ENCODE measurements around the gene PCK2. TPM values are rescaled to one million over a fixed set of nuclear protein-coding genes. Genes with fewer than 3 reads are reported as not detected.

The PCK2 gene
- total and polyA plus RNA-seq, 4 donors: 39.8 to 250 (median 221) TPM

DNA sequence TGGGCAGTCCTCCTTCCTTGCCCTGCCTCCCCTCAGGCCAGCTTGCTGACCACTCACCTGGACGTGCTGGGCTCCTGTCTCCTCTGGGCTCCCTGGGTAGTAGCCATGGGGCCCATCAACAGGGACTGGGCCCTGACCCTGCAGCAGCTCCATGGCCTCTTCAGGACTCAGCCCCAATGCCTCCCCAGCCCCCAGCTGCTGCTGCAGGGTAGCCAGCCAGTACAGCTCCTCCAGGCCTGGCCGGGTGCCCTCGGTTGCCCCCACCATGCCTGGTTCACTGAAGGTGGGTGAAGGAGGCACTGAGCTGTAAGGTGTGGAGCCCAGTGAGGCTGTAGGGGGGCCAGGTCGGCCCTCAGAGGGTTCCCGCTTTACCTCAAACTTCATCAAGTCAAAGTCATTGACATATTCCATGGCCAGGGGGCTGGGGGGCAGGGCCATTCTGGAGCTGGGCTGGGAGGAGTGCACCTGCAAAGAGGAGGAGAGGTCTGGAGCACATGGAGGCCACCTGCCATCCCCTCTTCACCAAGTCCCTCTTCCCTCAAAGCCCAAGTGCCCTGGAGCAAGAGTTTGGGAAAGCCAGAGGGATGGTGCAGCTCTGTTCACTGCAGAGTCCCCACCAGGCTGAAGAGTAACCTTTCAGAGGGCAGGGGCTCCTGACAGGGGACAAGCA lies 11.6 kb upstream of the PCK2 start:
- TF ChIP-seq, protein P1, sequence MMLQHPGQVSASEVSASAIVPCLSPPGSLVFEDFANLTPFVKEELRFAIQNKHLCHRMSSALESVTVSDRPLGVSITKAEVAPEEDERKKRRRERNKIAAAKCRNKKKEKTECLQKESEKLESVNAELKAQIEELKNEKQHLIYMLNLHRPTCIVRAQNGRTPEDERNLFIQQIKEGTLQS (IDR thresholded peaks at IDR 0.05): no peak
- no peak for TF ChIP-seq RAD21 (IDR thresholded peaks at IDR 0.05)
- TF ChIP-seq, protein P2, sequence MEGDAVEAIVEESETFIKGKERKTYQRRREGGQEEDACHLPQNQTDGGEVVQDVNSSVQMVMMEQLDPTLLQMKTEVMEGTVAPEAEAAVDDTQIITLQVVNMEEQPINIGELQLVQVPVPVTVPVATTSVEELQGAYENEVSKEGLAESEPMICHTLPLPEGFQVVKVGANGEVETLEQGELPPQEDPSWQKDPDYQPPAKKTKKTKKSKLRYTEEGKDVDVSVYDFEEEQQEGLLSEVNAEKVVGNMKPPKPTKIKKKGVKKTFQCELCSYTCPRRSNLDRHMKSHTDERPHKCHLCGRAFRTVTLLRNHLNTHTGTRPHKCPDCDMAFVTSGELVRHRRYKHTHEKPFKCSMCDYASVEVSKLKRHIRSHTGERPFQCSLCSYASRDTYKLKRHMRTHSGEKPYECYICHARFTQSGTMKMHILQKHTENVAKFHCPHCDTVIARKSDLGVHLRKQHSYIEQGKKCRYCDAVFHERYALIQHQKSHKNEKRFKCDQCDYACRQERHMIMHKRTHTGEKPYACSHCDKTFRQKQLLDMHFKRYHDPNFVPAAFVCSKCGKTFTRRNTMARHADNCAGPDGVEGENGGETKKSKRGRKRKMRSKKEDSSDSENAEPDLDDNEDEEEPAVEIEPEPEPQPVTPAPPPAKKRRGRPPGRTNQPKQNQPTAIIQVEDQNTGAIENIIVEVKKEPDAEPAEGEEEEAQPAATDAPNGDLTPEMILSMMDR (IDR thresholded peaks at IDR 0.05; ENCODE audit: low read depth, low read length, missing input control): no peak
- DNase-seq (ENCODE audit: low spot score): no peak
- H3K9me3 ChIP-seq (ENCODE audit: control insufficient read depth in 4 of 4, low read length in 3 of 4): no peaks in the 10 kb centered on the region
- H3K27me3 ChIP-seq (ENCODE audit: control insufficient read depth in 4 of 4, insufficient read depth in 4 of 4, low read length in 3 of 4): no peaks in the 10 kb centered on the region
- no peak overlapping the region for H3K9ac ChIP-seq (ENCODE audit: low read depth in 1 of 2, low read length in 2 of 2)
- WGBS: 92% methylated on average over 5 of the region's 5 CpGs
- peaks cover 2 to 24% (median 20%) of the 10 kb centered on the region in 4 donors for H3K4me1 ChIP-seq (ENCODE audit: control insufficient read depth in 4 of 4, insufficient read depth in 4 of 4, low read length in 3 of 4)
- H3K36me3 ChIP-seq (ENCODE audit: control insufficient read depth in 4 of 4, insufficient read depth in 3 of 4, low read depth in 1 of 4, low read length in 3 of 4): no peaks in the 10 kb centered on the region
- H3K27ac ChIP-seq (ENCODE audit: low read depth in 1 of 2, low read length in 2 of 2): no peak overlapping the region
- H3K4me3 ChIP-seq (ENCODE audit: low read depth in 1 of 3, low read length in 3 of 3): no peak overlapping the region

DNA sequence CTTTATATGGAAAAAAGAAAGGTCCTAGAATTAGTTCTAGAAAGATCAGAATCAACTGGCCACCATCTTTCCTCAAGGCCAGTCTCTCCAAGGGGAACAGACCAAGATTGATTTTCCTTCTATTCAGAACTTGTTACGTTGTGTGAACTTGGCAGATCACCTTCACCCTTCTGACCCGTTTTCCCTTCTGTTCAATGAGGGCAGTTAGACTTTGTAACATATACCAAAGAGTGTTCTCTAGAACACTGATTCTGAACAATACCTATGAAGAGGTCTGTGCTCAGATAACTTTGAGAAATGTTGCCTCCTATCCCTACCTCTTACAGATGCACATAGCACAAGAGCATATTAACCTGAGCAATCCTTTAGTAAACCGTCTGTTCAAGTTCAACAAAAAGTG lies 10.6 kb upstream of the PCK2 start:
- H3K4me1 ChIP-seq (ENCODE audit: control insufficient read depth in 4 of 4, insufficient read depth in 4 of 4, low read length in 3 of 4): peaks cover 2 to 24% (median 20%) of the 10 kb centered on the region in 4 donors
- TF ChIP-seq, protein P3, sequence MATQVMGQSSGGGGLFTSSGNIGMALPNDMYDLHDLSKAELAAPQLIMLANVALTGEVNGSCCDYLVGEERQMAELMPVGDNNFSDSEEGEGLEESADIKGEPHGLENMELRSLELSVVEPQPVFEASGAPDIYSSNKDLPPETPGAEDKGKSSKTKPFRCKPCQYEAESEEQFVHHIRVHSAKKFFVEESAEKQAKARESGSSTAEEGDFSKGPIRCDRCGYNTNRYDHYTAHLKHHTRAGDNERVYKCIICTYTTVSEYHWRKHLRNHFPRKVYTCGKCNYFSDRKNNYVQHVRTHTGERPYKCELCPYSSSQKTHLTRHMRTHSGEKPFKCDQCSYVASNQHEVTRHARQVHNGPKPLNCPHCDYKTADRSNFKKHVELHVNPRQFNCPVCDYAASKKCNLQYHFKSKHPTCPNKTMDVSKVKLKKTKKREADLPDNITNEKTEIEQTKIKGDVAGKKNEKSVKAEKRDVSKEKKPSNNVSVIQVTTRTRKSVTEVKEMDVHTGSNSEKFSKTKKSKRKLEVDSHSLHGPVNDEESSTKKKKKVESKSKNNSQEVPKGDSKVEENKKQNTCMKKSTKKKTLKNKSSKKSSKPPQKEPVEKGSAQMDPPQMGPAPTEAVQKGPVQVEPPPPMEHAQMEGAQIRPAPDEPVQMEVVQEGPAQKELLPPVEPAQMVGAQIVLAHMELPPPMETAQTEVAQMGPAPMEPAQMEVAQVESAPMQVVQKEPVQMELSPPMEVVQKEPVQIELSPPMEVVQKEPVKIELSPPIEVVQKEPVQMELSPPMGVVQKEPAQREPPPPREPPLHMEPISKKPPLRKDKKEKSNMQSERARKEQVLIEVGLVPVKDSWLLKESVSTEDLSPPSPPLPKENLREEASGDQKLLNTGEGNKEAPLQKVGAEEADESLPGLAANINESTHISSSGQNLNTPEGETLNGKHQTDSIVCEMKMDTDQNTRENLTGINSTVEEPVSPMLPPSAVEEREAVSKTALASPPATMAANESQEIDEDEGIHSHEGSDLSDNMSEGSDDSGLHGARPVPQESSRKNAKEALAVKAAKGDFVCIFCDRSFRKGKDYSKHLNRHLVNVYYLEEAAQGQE (IDR thresholded peaks at IDR 0.05): no peak
- TF ChIP-seq, protein P1 (IDR thresholded peaks at IDR 0.05): no peak
- TF ChIP-seq HNF4G (IDR thresholded peaks at IDR 0.05): peak; percentile 49
- TF ChIP-seq EGR1 (IDR thresholded peaks at IDR 0.05; ENCODE audit: low read depth in 2 of 2): no peak
- no peak for TF ChIP-seq RAD21 (IDR thresholded peaks at IDR 0.05)
- peak; percentile 15 for TF ChIP-seq SP1 (IDR thresholded peaks at IDR 0.05)
- TF ChIP-seq, protein P4, sequence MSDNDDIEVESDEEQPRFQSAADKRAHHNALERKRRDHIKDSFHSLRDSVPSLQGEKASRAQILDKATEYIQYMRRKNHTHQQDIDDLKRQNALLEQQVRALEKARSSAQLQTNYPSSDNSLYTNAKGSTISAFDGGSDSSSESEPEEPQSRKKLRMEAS (IDR thresholded peaks at IDR 0.05): no peak
- peak; percentile 81 to 91 for TF ChIP-seq HNF4A (conservative IDR thresholded peaks at IDR 0.05)
- TF ChIP-seq FOXA2 (IDR thresholded peaks at IDR 0.05): no peak
- peak in 1 of 2 donors; percentile 42 for TF ChIP-seq RXRA (IDR thresholded peaks at IDR 0.05)
- peak; percentile 57 for TF ChIP-seq NR2F2 (IDR thresholded peaks at IDR 0.05)
- no peak for TF ChIP-seq JUND (IDR thresholded peaks at IDR 0.05)
- no peak for DNase-seq (ENCODE audit: low spot score)
- H3K9ac ChIP-seq (ENCODE audit: low read depth in 1 of 2, low read length in 2 of 2): no peak overlapping the region
- H3K9me3 ChIP-seq (ENCODE audit: control insufficient read depth in 4 of 4, low read length in 3 of 4): no peaks in the 10 kb centered on the region
- no peaks in the 10 kb centered on the region for H3K27me3 ChIP-seq (ENCODE audit: control insufficient read depth in 4 of 4, insufficient read depth in 4 of 4, low read length in 3 of 4)
- H3K36me3 ChIP-seq (ENCODE audit: control insufficient read depth in 4 of 4, insufficient read depth in 3 of 4, low read depth in 1 of 4, low read length in 3 of 4): no peaks in the 10 kb centered on the region
- H3K27ac ChIP-seq (ENCODE audit: low read depth in 1 of 2, low read length in 2 of 2): no peak overlapping the region
- no peak overlapping the region for H3K4me3 ChIP-seq (ENCODE audit: low read depth in 1 of 3, low read length in 3 of 3)
- WGBS: 55% methylated on average over 3 of the region's 3 CpGs

All from liver (tissue), 9 donors.